GM19324 (cell line): Measurements from ENCODE around the gene HTR6.
"Not testable (repeated sequence)": the region's sequence is repeated elsewhere in the genome, so short reads cannot be mapped to it uniquely, and the experiment has no call there.

Source experiments
- ATAC-seq: cut with Tn5 transposase; IDR thresholded peaks from one replicate; pipeline ENCODE4 v1.9.1; 2021; ENCODE audit warnings: mild to moderate bottlenecking, moderate library complexity; ENCODE audit not compliant: unreplicated experiment, low FRiP score

Gene HTR6

GRCh38 chr1:19636749-19637148 is 27.9 kb upstream of the HTR6 start:
- ATAC-seq: not testable (repeated sequence)

- ATAC-seq: no peak
Measured at GRCh38 chr1:19637606-19638005, 27.1 kb upstream of the HTR6 start.

GRCh38 chr1:19639228-19639627 is 25.4 kb upstream of the HTR6 start:
- ATAC-seq: not testable (repeated sequence)

GRCh38 chr1:19639999-19640362 is 24.7 kb upstream of the HTR6 start:
- no peak for ATAC-seq

- ATAC-seq: no peak
Measured at GRCh38 chr1:19640363-19641316, 24.0 kb upstream of the HTR6 start.

GRCh38 chr1:19643121-19643520 is 21.6 kb upstream of the HTR6 start:
- no peak for ATAC-seq

- no peak for ATAC-seq
Measured at GRCh38 chr1:19643602-19644394, 20.9 kb upstream of the HTR6 start, which contains the start of gene NBL1. TSS of gene NBL1 (plus strand) at chr1:19644311. CDS start at chr1:19655031, 10,720 bp downstream.

- no peak for ATAC-seq
Measured at GRCh38 chr1:19644395-19644680, 20.3 kb upstream of the HTR6 start.

- no peak for ATAC-seq
Measured at GRCh38 chr1:19644681-19645410, 19.8 kb upstream of the HTR6 start.

GRCh38 chr1:19645411-19646251 is 19.0 kb upstream of the HTR6 start:
- no peak for ATAC-seq

GRCh38 chr1:19646377-19647319 is 18.0 kb upstream of the HTR6 start:
- no peak for ATAC-seq

GRCh38 chr1:19647643-19648042 is 17.0 kb upstream of the HTR6 start:
- no peak for ATAC-seq

- ATAC-seq: no peak
Measured at GRCh38 chr1:19648239-19648638, 16.4 kb upstream of the HTR6 start.

- no peak for ATAC-seq
Measured at GRCh38 chr1:19648689-19649088, 16.0 kb upstream of the HTR6 start.

- ATAC-seq: no peak
Measured at GRCh38 chr1:19650416-19651140, 14.1 kb upstream of the HTR6 start.

- ATAC-seq: no peak
Measured at GRCh38 chr1:19651141-19651737, 13.4 kb upstream of the HTR6 start.

- no peak for ATAC-seq
Measured at GRCh38 chr1:19654386-19654785, 10.3 kb upstream of the HTR6 start.
